ENCODE results near the gene SZRD1. TPM values are rescaled to one million over a fixed set of nuclear protein-coding genes. Genes with fewer than 3 reads are reported as not detected.

Gene SZRD1
- total RNA-seq, 2 donors from 2014 or later: 79.4 to 85.4 TPM

DNA sequence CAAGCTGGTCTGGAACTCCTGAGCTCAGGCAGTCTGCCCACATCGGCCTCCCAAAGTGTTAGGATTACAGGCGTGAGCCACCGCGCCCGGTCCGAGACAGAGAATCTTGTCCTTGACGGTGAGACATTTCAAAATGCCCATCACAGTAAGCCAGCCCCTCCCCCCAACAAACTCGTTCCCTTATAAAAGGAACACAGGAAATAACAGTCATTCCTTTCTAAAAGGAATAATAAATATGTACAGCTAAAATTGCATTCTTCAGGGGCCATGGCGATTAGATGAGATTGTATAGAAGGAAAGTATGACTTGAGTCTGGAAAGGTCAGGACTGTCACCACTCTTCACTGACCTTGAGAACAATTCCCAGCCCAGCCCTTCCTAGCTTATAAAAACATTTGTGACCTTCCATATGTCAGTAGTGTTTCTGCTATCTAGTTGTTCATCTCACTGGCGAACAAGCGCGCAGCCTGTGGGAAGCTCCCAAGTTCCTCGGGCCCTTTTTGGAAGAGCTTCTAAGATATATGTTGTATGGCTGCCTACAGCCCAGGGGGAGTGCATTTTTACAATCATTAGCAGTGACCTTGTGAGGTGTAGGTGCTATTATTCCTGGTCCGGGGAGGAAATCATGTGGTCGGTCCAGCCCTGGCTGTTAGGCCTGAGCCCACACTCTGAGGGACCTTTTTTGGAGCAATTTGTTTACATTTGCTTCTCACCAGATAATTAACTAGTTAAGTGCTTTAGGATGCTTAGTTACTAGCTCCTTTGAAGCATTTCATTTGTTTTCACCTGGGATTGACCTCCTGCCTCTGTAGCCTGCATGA, 8.7 kb downstream of the SZRD1 start:
- Histone ChIP-seq H3K27me3 (replicated peaks; ENCODE audit: insufficient read depth) (no peaks in the 10 kb centered on the region), H3K9me3 (no peaks in the 10 kb centered on the region), H3K36me3 (no peaks in the 10 kb centered on the region), H3K4me1 (ENCODE audit: control insufficient read depth in 1 of 2, low read depth in 2 of 2) (peaks cover 54 to 76% of the 10 kb centered on the region in 2 donors), H3K27ac (peak overlapping the region; percentile 56 to 67), H3K4me3 (peak overlapping the region; percentile 14)
- DNase-seq (ENCODE audit: low spot score) (no peak), ATAC-seq (ENCODE audit: insufficient number of reproducible peaks, low FRiP score, low read depth) (no peak)
- TF ChIP-seq, protein P1, sequence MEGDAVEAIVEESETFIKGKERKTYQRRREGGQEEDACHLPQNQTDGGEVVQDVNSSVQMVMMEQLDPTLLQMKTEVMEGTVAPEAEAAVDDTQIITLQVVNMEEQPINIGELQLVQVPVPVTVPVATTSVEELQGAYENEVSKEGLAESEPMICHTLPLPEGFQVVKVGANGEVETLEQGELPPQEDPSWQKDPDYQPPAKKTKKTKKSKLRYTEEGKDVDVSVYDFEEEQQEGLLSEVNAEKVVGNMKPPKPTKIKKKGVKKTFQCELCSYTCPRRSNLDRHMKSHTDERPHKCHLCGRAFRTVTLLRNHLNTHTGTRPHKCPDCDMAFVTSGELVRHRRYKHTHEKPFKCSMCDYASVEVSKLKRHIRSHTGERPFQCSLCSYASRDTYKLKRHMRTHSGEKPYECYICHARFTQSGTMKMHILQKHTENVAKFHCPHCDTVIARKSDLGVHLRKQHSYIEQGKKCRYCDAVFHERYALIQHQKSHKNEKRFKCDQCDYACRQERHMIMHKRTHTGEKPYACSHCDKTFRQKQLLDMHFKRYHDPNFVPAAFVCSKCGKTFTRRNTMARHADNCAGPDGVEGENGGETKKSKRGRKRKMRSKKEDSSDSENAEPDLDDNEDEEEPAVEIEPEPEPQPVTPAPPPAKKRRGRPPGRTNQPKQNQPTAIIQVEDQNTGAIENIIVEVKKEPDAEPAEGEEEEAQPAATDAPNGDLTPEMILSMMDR (IDR thresholded peaks at IDR 0.05): no peak

DNA sequence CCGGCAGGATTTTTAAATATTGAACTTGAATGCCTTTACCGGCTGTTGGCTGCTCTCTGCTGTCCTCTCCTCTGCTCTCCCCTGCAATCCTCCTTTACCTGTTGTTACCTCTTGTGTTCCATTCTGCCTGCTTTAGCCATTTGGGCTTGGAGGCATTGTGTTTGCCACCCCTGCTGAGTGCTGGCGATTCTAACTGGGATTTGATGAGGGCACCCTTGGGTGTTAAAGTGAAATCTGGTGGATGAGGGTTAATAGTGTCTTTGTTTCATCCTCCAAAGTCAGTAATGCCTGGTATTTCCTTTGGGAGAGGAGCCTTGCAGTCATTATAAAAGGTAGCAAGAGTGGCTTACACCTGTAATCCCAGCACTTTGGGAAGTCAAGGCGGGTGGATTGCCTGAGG, 9.9 kb downstream of the SZRD1 start:
- peak overlapping the region; percentile 32 to 43 for H3K27ac ChIP-seq
- H3K4me1 ChIP-seq (ENCODE audit: control insufficient read depth in 1 of 2, low read depth in 2 of 2): peaks cover 49 to 65% of the 10 kb centered on the region in 2 donors
- ATAC-seq (ENCODE audit: insufficient number of reproducible peaks, low FRiP score, low read depth): no peak
- no peak for DNase-seq (ENCODE audit: low spot score)
- TF ChIP-seq, protein P1 (IDR thresholded peaks at IDR 0.05): no peak
- H3K4me3 ChIP-seq: no peak overlapping the region
- H3K9me3 ChIP-seq: no peaks in the 10 kb centered on the region
- H3K36me3 ChIP-seq: no peaks in the 10 kb centered on the region
- no peaks in the 10 kb centered on the region for H3K27me3 ChIP-seq (replicated peaks; ENCODE audit: insufficient read depth)

DNA sequence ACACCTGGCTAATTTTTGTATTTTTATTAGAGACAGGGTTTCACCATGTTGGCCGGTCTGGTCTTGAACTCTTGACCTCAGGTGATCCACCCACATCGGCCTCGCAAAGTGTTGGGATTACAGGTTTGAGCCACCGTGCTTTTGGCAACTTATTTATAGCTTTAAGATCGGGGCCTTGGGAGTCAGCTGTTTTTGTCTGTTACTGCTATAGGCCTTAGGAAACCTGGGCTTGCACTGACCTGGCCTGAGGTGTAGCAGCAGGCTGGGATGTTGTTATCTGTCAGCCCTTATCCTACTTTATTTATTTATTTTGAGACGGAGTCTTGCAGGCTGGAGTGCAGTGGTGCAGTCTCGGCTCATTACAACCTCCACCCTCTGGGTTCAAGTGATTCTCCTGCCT, 11.4 kb downstream of the SZRD1 start:
- Histone ChIP-seq H3K4me3 (no peak overlapping the region), H3K4me1 (ENCODE audit: control insufficient read depth in 1 of 2, low read depth in 2 of 2) (peaks cover 39 to 50% of the 10 kb centered on the region in 2 donors), H3K27me3 (replicated peaks; ENCODE audit: insufficient read depth) (no peaks in the 10 kb centered on the region), H3K9me3 (no peaks in the 10 kb centered on the region), H3K36me3 (no peaks in the 10 kb centered on the region), H3K27ac (no peak overlapping the region)
- no peak for ATAC-seq (ENCODE audit: insufficient number of reproducible peaks, low FRiP score, low read depth)
- DNase-seq (ENCODE audit: low spot score): no peak
- TF ChIP-seq, protein P1 (IDR thresholded peaks at IDR 0.05): no peak

DNA sequence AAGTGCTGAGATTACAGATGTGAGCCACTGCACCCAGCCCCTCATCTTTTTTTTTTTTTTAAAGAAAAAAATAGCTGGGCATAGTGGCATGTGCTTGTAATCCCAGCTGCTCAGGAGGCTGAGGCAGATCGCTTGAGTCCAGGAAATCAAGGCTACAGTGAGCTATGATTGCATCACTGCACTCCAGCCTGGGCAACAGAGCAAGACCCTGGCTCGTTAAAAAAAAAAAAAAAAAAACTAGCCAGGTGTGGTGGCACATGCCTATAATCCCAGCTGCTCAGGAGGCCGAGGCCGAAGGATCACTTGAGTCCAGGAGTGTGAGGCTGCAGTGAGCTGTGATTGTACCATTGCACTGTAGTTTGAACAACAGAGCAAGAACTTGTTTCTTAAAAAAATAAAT, 13.8 kb downstream of the SZRD1 start:
- no peaks in the 10 kb centered on the region for H3K9me3 ChIP-seq
- ATAC-seq (ENCODE audit: insufficient number of reproducible peaks, low FRiP score, low read depth) (no peak), DNase-seq (ENCODE audit: low spot score) (no peak)
- no peaks in the 10 kb centered on the region for H3K36me3 ChIP-seq
- peaks cover 29 to 48% of the 10 kb centered on the region in 2 donors for H3K4me1 ChIP-seq (ENCODE audit: control insufficient read depth in 1 of 2, low read depth in 2 of 2)
- TF ChIP-seq, protein P1 (IDR thresholded peaks at IDR 0.05): no peak
- no peak overlapping the region for H3K27ac ChIP-seq
- H3K4me3 ChIP-seq: no peak overlapping the region
- no peaks in the 10 kb centered on the region for H3K27me3 ChIP-seq (replicated peaks; ENCODE audit: insufficient read depth)

DNA sequence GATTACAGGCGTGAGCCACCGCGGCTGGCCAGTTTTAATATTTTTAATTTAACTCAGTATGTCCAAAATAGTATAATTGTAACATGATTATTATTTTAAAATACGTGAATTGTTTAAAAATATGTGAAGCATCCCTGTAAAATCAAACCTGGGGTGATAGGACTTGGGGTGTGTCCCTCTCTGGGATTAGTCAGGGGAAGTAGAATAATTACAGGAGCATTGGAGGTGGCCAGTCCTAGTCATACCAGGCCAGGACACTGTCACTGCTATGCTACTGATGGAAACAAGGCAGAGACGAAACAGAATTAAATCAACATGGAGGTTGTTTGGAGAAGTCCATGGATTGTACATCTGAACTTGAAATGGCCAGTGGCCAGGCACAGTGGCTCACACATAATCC, 16.8 kb downstream of the SZRD1 start:
- TF ChIP-seq, protein P1 (IDR thresholded peaks at IDR 0.05): no peak
- no peak overlapping the region for H3K4me3 ChIP-seq
- no peak overlapping the region for H3K27ac ChIP-seq
- H3K9me3 ChIP-seq: no peaks in the 10 kb centered on the region
- H3K27me3 ChIP-seq (replicated peaks; ENCODE audit: insufficient read depth): no peaks in the 10 kb centered on the region
- no peak for DNase-seq (ENCODE audit: low spot score)
- peaks cover 32 to 52% of the 10 kb centered on the region in 2 donors for H3K4me1 ChIP-seq (ENCODE audit: control insufficient read depth in 1 of 2, low read depth in 2 of 2)
- ATAC-seq (ENCODE audit: insufficient number of reproducible peaks, low FRiP score, low read depth): no peak
- no peaks in the 10 kb centered on the region for H3K36me3 ChIP-seq

Measured in thoracic aorta (tissue), 2 donors.